Jurkat, Clone E6-1 (cell line): ENCODE results near the gene CT45A7. TPM values are rescaled to one million over a fixed set of nuclear protein-coding genes. Genes with fewer than 3 reads are reported as not detected.
"Not testable (repeated sequence)": the region's sequence is repeated elsewhere in the genome, so short reads cannot be mapped to it uniquely, and the experiment has no call there.

Experiments used
- DNase-seq: peaks from one replicate; pipeline ENCODE4 v3.0.0-alpha.2; 2011; ENCODE audit warnings: low read depth, low spot score
- H3K4me3 ChIP-seq: 2 replicates; pipeline ENCODE4 v1.5.1; 2011; ENCODE audit warnings: mild to moderate bottlenecking, low read length, control low read depth, moderate library complexity
- polyA plus RNA-seq: library from polyadenylated mRNA; unstranded; fragments of >200 nt; gene quantifications from one replicate; pipeline ENCODE4 v1.2.1, GENCODE V29; 2012; ENCODE audit warnings: missing spikeins; ENCODE audit not compliant: insufficient read length, insufficient read depth

CT45A7 gene, protein sequence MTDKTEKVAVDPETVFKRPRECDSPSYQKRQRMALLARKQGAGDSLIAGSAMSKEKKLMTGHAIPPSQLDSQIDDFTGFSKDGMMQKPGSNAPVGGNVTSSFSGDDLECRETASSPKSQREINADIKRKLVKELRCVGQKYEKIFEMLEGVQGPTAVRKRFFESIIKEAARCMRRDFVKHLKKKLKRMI
- not detected for polyA plus RNA-seq

DNA sequence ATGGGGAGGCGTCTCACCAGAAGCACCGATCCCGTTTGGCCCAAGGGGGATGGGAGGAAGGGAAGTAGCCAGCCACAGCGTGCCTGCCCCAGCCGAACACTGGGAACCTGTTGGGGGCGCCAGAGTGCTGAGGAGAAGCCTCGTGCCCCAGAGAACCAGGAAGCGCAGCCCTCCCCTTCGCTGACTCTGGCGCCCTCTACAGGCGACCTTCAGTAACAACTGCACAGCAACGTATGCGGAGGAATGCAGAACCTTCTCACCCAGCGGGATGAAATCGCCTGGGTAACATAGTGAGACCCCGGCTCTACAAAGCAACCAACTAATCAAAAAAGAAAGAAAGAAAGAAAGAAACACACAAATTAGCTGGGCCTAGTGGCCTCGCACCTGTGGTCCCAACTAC lies at the start of gene CT45A7:
Gene CT45A7 (minus strand): TSS at position 101 of the 400 bp plus-strand sequence. CDS start 3,747 bp downstream, outside the sequence.
- not testable (repeated sequence) for H3K4me3 ChIP-seq, DNase-seq

DNA sequence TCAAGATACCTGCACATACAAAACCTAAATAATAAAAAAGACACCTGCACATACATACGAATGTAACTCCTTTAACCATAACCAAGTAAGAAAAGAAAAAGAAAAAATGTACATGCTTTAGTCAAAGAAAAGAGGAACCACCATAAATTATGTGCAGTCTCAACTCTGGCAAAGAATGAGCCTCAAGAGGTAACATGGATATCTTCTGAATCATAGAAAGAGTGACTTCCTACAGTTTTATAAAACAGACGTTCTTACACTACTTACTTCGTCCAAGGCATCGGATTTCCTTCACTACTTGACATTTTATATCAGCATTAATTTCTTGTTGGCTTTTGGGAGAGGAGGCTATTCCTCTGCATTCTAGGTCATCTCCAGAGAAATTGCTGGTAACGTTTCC lies 45.7 kb upstream of the CT45A7 start:
- DNase-seq, H3K4me3 ChIP-seq: not testable (repeated sequence)

DNA sequence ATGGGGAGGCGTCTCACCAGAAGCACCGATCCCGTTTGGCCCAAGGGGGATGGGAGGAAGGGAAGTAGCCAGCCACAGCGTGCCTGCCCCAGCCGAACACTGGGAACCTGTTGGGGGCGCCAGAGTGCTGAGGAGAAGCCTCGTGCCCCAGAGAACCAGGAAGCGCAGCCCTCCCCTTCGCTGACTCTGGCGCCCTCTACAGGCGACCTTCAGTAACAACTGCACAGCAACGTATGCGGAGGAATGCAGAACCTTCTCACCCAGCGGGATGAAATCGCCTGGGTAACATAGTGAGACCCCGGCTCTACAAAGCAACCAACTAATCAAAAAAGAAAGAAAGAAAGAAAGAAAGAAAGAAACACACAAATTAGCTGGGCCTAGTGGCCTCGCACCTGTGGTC lies 34.6 kb upstream of the CT45A7 start, which contains the start of gene CT45A9:
Gene CT45A9 (minus strand): TSS at position 101 of the 400 bp plus-strand sequence. CDS start 3,751 bp downstream, outside the sequence.
- not testable (repeated sequence) for DNase-seq, H3K4me3 ChIP-seq

DNA sequence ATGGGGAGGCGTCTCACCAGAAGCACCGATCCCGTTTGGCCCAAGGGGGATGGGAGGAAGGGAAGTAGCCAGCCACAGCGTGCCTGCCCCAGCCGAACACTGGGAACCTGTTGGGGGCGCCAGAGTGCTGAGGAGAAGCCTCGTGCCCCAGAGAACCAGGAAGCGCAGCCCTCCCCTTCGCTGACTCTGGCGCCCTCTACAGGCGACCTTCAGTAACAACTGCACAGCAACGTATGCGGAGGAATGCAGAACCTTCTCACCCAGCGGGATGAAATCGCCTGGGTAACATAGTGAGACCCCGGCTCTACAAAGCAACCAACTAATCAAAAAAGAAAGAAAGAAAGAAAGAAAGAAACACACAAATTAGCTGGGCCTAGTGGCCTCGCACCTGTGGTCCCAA lies 17.4 kb upstream of the CT45A7 start, which contains the start of gene CT45A8:
Gene CT45A8 (minus strand): TSS at position 101 of the 400 bp plus-strand sequence. CDS start 3,755 bp downstream, outside the sequence.
- H3K4me3 ChIP-seq, DNase-seq: not testable (repeated sequence)

DNA sequence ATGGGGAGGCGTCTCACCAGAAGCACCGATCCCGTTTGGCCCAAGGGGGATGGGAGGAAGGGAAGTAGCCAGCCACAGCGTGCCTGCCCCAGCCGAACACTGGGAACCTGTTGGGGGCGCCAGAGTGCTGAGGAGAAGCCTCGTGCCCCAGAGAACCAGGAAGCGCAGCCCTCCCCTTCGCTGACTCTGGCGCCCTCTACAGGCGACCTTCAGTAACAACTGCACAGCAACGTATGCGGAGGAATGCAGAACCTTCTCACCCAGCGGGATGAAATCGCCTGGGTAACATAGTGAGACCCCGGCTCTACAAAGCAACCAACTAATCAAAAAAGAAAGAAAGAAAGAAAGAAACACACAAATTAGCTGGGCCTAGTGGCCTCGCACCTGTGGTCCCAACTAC lies 17.2 kb downstream of the CT45A7 start, which contains the start of gene CT45A2:
Gene CT45A2 (minus strand): TSS at position 101 of the 400 bp plus-strand sequence. CDS start 3,747 bp downstream, outside the sequence.
- not testable (repeated sequence) for H3K4me3 ChIP-seq, DNase-seq

DNA sequence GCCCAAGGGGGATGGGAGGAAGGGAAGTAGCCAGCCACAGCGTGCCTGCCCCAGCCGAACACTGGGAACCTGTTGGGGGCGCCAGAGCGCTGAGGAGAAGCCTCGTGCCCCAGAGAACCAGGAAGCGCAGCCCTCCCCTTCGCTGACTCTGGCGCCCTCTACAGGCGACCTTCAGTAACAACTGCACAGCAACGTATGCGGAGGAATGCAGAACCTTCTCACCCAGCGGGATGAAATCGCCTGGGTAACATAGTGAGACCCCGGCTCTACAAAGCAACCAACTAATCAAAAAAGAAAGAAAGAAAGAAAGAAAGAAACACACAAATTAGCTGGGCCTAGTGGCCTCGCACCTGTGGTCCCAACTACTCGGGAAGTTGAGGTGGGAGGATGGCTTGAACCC lies 34.4 kb downstream of the CT45A7 start, which contains the start of gene CT45A6:
Gene CT45A6 (minus strand): TSS at position 101 of the 400 bp plus-strand sequence. CDS start 3,794 bp downstream, outside the sequence.
- DNase-seq, H3K4me3 ChIP-seq: not testable (repeated sequence)

DNA sequence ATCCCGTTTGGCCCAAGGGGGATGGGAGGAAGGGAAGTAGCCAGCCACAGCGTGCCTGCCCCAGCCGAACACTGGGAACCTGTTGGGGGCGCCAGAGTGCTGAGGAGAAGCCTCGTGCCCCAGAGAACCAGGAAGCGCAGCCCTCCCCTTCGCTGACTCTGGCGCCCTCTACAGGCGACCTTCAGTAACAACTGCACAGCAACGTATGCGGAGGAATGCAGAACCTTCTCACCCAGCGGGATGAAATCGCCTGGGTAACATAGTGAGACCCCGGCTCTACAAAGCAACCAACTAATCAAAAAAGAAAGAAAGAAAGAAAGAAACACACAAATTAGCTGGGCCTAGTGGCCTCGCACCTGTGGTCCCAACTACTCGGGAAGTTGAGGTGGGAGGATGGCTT lies 51.7 kb downstream of the CT45A7 start, which contains the start of gene CT45A5:
Gene CT45A5 (minus strand): TSS at position 101 of the 400 bp plus-strand sequence. CDS start 3,774 bp downstream, outside the sequence.
- not testable (repeated sequence) for DNase-seq, H3K4me3 ChIP-seq
